KMS-11 (cell line): ENCODE results near the gene ALDH1L2.

Source experiments
- H2AFZ ChIP-seq: fragments of 200-600 bp; sonication (generic); 2 replicates; pipeline ENCODE4 v1.6.1; 2016; ENCODE audit warnings: antibody characterized with exemption, mixed run types, low read depth
- H3K27ac ChIP-seq: fragments of 200-600 bp; sonication (generic); 2 replicates; pipeline ENCODE4 v1.6.1; 2016; ENCODE audit warnings: mild to moderate bottlenecking, mixed run types
- H3K27me3 ChIP-seq: fragments of 200-600 bp; sonication (generic); 2 replicates; pipeline ENCODE4 v1.6.1; 2017; ENCODE audit warnings: mild to moderate bottlenecking, low read depth, mixed run types, moderate library complexity; ENCODE audit not compliant: insufficient read depth
- H3K36me3 ChIP-seq: fragments of 200-600 bp; sonication (generic); 2 replicates; pipeline ENCODE4 v1.6.1; 2017; ENCODE audit warnings: mild to moderate bottlenecking, mixed run types; ENCODE audit not compliant: insufficient read depth
- H3K4me1 ChIP-seq: fragments of 200-600 bp; sonication (generic); 2 replicates; pipeline ENCODE4 v1.6.1; 2016; ENCODE audit warnings: mild to moderate bottlenecking, low read depth, mixed run types; ENCODE audit not compliant: poor library complexity, severe bottlenecking
- H3K4me2 ChIP-seq: fragments of 200-600 bp; sonication (generic); 2 replicates; pipeline ENCODE4 v1.7.0; 2016; ENCODE audit warnings: mild to moderate bottlenecking, mixed run types
- H3K4me3 ChIP-seq: fragments of 200-600 bp; sonication (generic); IDR thresholded peaks from 2 replicates; pipeline ENCODE4 v1.6.1; 2017; ENCODE audit warnings: low read depth, low read length, mixed read lengths; ENCODE audit not compliant: insufficient read depth
- H3K79me2 ChIP-seq: fragments of 200-600 bp; sonication (generic); 2 replicates; pipeline ENCODE4 v1.6.1; 2016; ENCODE audit warnings: low read depth, mixed run types; ENCODE audit not compliant: insufficient read depth
- H3K9ac ChIP-seq: fragments of 200-600 bp; sonication (generic); 2 replicates; pipeline ENCODE4 v1.6.1; 2016; ENCODE audit warnings: mild to moderate bottlenecking, mixed run types
- H4K20me1 ChIP-seq: fragments of 200-600 bp; sonication (generic); 2 replicates; pipeline ENCODE4 v1.6.1; 2016; ENCODE audit warnings: mild to moderate bottlenecking, mixed run types; ENCODE audit not compliant: insufficient read depth
- TF ChIP-seq, protein P1 (sequence below): fragments of 200-600 bp; sonication (generic); conservative IDR thresholded peaks from 2 replicates; pipeline ENCODE4 v1.6.1; 2017; ENCODE audit warnings: low read depth, mild to moderate bottlenecking, antibody characterized with exemption, low read length, moderate library complexity, mixed read lengths

Gene ALDH1L2

DNA sequence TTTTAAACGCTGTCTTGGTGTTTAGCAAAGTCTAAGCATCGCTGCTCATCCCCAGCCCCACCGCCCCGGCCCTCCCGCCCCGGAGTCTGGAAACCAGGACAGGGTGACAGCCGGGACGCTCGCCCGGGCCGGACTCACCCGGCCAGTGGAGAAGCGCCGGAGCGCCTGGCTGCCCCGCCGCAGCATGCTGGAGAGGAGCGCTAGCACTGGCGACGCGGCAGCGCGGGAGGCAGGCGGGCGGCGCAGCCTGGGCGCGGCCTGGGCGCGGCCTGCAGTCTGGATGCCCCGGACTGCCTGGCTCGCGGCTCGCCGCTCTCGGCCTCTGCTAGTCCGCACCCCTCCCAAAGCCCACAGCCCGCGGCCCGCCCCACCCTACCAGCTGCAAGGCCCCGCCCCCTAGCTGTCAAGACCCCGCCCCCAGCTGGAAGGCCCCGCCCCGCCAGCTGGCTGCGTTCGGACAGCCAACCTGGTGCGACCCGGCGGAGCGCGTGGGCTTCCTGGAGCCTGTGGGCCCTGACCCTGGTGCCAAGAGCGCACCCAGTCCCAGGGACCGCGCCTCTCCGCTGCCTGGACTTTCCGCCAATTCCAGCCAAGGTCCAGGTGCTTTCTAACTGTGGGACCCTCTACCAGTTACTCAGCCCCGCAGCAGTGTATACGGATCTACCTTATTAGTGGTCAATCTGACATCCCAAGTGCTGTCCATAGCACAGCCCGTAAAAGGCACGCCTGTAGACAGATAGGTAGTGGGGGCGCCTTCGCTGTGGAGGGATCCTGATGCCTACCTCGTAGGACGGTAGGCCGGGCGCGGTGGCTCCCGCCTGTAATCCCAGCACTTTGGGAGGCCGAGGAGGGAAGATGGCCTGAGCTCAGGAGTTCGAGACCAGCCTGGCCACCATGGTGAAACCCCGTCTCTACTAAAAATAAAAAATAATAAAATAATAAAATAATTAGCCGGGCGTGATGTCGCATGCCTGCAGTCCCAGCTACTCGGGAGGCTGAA, at the start of gene ALDH1L2:
ALDH1L2 (minus strand) TSS at position 208 of the 1,000 bp plus-strand sequence; CDS start at position 186, 22 bp downstream.
- Histone ChIP-seq H3K4me3 (peak within 1 kb of the TSS; percentile 34), H4K20me1 (no peaks in the 10 kb centered on the region), H3K27ac (peak within 1 kb of the TSS; percentile 60), H3K79me2 (peaks cover 6% of the 10 kb centered on the region; the same call in 1 of the 2 replicates), H3K4me2 (peak within 1 kb of the TSS; percentile 84), H3K4me1 (peaks cover 12% of the 10 kb centered on the region), H2AFZ (peak within 1 kb of the TSS; percentile 73), H3K9ac (peak within 1 kb of the TSS; percentile 81), H3K27me3 (no peaks in the 10 kb centered on the region), H3K36me3 (no peaks in the 10 kb centered on the region)
- TF ChIP-seq, protein P1, sequence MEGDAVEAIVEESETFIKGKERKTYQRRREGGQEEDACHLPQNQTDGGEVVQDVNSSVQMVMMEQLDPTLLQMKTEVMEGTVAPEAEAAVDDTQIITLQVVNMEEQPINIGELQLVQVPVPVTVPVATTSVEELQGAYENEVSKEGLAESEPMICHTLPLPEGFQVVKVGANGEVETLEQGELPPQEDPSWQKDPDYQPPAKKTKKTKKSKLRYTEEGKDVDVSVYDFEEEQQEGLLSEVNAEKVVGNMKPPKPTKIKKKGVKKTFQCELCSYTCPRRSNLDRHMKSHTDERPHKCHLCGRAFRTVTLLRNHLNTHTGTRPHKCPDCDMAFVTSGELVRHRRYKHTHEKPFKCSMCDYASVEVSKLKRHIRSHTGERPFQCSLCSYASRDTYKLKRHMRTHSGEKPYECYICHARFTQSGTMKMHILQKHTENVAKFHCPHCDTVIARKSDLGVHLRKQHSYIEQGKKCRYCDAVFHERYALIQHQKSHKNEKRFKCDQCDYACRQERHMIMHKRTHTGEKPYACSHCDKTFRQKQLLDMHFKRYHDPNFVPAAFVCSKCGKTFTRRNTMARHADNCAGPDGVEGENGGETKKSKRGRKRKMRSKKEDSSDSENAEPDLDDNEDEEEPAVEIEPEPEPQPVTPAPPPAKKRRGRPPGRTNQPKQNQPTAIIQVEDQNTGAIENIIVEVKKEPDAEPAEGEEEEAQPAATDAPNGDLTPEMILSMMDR: no peak

DNA sequence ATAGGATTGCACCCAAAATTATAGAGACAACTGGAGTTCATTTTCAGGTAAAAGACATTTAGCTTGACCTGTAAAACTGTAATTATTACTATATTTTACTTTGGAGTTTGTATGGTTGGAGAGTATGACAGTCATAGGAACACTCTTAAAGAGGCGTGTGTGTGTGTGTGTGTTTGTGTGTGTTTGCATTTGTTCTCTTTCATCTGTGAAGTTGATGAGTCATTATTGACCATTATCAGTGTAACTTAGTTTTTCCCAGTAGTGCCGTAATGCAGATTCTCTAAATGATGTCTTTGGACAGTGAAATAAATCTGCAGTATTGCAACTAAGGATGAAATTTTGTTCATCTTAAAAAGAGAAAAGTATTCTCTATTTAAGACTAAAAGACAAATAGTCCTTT, 36.3 kb upstream of the ALDH1L2 start:
- Histone ChIP-seq H3K4me3 (no peak overlapping the region), H3K36me3 (0 out of 2 replicates have a peak, but pooled peaks cover 8% of the 10 kb centered on the region), H3K4me2 (no peak overlapping the region), H3K27ac (no peak overlapping the region), H2AFZ (no peak overlapping the region), H3K9ac (no peak overlapping the region), H3K27me3 (no peaks in the 10 kb centered on the region), H3K4me1 (no peaks in the 10 kb centered on the region), H3K79me2 (no peaks in the 10 kb centered on the region), H4K20me1 (no peaks in the 10 kb centered on the region)
- TF ChIP-seq, protein P1: no peak

DNA sequence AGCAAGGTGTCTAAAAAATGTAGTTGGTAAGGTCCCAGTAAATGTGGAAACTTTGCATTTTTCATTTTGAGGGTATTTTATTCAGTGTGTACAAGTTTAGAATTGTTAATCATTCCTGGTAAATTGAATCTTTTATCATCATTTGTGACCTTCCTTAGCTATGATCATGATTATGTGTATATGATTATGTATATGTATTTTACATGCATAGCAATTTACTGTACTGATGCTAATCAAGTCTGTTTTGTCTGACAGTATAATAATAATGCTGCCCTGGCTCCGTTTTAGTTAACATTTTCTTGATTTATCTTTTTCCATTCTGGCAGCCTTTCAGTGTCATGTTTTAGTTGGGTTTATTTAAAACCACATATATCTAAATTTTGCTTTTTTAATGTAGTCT, 32.7 kb upstream of the ALDH1L2 start:
- TF ChIP-seq, protein P1: no peak

DNA sequence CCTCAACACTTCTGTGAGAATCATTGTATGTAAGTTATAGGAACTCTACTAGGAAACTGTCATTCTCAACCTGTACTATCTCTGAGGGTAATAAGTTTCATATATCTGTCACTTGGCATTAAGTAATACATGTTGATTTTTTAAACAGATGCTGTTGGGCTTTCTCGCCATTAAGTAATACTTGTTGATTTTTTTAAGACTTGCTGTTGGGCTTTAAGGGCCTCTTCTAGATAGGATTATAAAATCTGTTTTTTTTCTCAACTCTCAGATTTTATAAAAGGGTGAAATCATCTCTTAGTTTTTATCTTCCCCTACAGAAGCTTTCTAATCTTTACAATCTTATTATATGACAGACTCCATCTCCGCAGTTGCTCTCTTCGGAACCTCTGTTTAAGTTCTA, 28.8 kb upstream of the ALDH1L2 start:
- no peak overlapping the region for H3K4me2 ChIP-seq

More for the DNA sequence above, 32.7 kb upstream of the ALDH1L2 start:
- Histone ChIP-seq H3K4me3 (no peak overlapping the region), H2AFZ (no peak overlapping the region), H3K36me3 (no peaks in the 10 kb centered on the region), H3K4me2 (no peak overlapping the region), H3K27me3 (no peaks in the 10 kb centered on the region), H4K20me1 (no peaks in the 10 kb centered on the region), H3K9ac (no peak overlapping the region), H3K79me2 (no peaks in the 10 kb centered on the region; the same call in 1 of the 2 replicates), H3K27ac (no peak overlapping the region), H3K4me1 (no peaks in the 10 kb centered on the region)

More for the DNA sequence above, 28.8 kb upstream of the ALDH1L2 start:
- Histone ChIP-seq H3K4me1 (peaks cover 12% of the 10 kb centered on the region), H3K36me3 (no peaks in the 10 kb centered on the region), H3K79me2 (peaks cover 36% of the 10 kb centered on the region), H2AFZ (no peak overlapping the region), H3K9ac (no peak overlapping the region), H3K27me3 (no peaks in the 10 kb centered on the region), H3K27ac (no peak overlapping the region), H4K20me1 (no peaks in the 10 kb centered on the region), H3K4me3 (no peak overlapping the region)
- TF ChIP-seq, protein P1: no peak
